Smooth muscle cell (in vitro differentiated cells): Measurements from ENCODE around the gene DRGX. TPM values are rescaled to one million over a fixed set of nuclear protein-coding genes. Genes with fewer than 3 reads are reported as not detected.

Experiments used
- DNase-seq: peaks from one replicate; lab custom pipeline; 2025; ENCODE audit not compliant: unreplicated experiment; lab: John Stamatoyannopoulos, UW
- H2AFZ ChIP-seq: fragments of 200-600 bp; sonication (generic); 2 replicates; pipeline ENCODE4 v1.6.0; 2016; ENCODE audit warnings: antibody characterized with exemption, low read depth, mild to moderate bottlenecking
- H3F3A ChIP-seq: fragments of 200-600 bp; sonication (generic); 2 replicates; pipeline ENCODE4 v1.6.0; 2017; ENCODE audit warnings: antibody characterized with exemption, low read depth
- H3K27ac ChIP-seq: fragments of 200-600 bp; sonication (generic); 2 replicates; pipeline ENCODE4 v1.5.1; 2016; ENCODE audit warnings: low read depth, mild to moderate bottlenecking
- H3K27me3 ChIP-seq: fragments of 200-600 bp; sonication (generic); 2 replicates; pipeline ENCODE4 v1.6.1; 2016; ENCODE audit warnings: low read depth, mild to moderate bottlenecking
- H3K36me3 ChIP-seq: fragments of 200-600 bp; sonication (generic); 2 replicates; pipeline ENCODE4 v1.5.1; 2016; ENCODE audit warnings: low read depth
- H3K4me1 ChIP-seq: fragments of 200-600 bp; sonication (generic); 2 replicates; pipeline ENCODE4 v1.5.1; 2016; ENCODE audit warnings: low read depth
- H3K4me2 ChIP-seq: fragments of 200-600 bp; sonication (generic); 2 replicates; pipeline ENCODE4 v1.6.0; 2016; ENCODE audit warnings: mild to moderate bottlenecking
- H3K4me3 ChIP-seq: fragments of 200-600 bp; sonication (generic); 2 replicates; pipeline ENCODE4 v1.5.1; 2016; ENCODE audit warnings: mild to moderate bottlenecking
- H3K79me2 ChIP-seq: fragments of 200-600 bp; sonication (generic); 2 replicates; pipeline ENCODE4 v1.6.0; 2016; ENCODE audit warnings: low read depth, mild to moderate bottlenecking
- H3K9ac ChIP-seq: fragments of 200-600 bp; sonication (generic); 2 replicates; pipeline ENCODE4 v1.6.0; 2016; ENCODE audit warnings: low read depth
- H3K9me3 ChIP-seq: fragments of 200-600 bp; sonication (generic); replicated peaks from 2 replicates; pipeline ENCODE4 v1.5.1; 2016; ENCODE audit warnings: low read depth
- H4K20me1 ChIP-seq: fragments of 200-600 bp; sonication (generic); 2 replicates; pipeline ENCODE4 v1.6.0; 2016; ENCODE audit warnings: low read depth
- WGBS: methylation state at CpG from one replicate; pipeline ENCODE4 v1.1.7; 2016; ENCODE audit warnings: low lambda C conversion rate; 5-methylcytosine and 5-hydroxymethylcytosine counted together
- polyA plus RNA-seq: library from polyadenylated mRNA; unstranded; fragments of >200 nt; fragmentation: Nextera tagmentation; extraction: Ambion mirVana; gene quantifications from 2 replicates; pipeline ENCODE4 v1.2.1, GENCODE V29; 2016
- total RNA-seq: library from RNA; depleted of rRNA; stranded (reverse); fragments of >200 nt; gene quantifications from 2 replicates; pipeline ENCODE4 v1.2.3, GENCODE V29; 2014
- TF ChIP-seq, protein P1 (sequence below): fragments of 200-600 bp; sonication (generic); IDR thresholded peaks from 2 replicates; pipeline ENCODE4 v1.5.1; 2017; ENCODE audit warnings: borderline replicate concordance, mild to moderate bottlenecking, antibody characterized with exemption; ENCODE audit not compliant: insufficient read depth, poor library complexity, severe bottlenecking

Gene DRGX
- total and polyA plus RNA-seq, 2 experiments from 2014 or later, result not detected

DNA sequence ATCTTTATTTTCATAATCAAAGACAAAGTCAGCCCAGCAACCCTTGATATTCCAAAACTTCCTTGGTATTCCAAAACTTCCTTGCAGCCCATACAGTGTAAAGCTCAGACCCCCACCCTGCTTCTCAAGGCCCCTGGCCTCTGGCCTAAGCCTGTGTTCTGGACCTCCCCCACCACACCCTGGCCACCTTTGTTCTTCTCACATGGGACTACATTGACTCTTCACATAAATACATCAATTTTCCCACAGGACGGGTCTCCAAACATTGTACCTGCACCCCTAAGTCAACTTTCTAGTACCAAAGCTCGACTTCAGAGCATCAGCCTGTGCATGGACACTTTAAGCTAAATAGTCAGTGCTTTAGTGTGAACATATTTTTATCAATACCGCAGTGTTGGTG is 40.7 kb downstream of the DRGX start:
- Histone ChIP-seq H3K4me2 (no peak overlapping the region), H3K4me1 (no peaks in the 10 kb centered on the region), H3K4me3 (no peak overlapping the region), H2AFZ (no peak overlapping the region), H3K27me3 (no peaks in the 10 kb centered on the region), H3K27ac (no peak overlapping the region), H3K36me3 (no peaks in the 10 kb centered on the region), H3K79me2 (no peaks in the 10 kb centered on the region), H3F3A (no peaks in the 10 kb centered on the region), H3K9me3 (no peaks in the 10 kb centered on the region), H3K9ac (no peak overlapping the region), H4K20me1 (no peaks in the 10 kb centered on the region)
- no peak for DNase-seq
- TF ChIP-seq, protein P1, sequence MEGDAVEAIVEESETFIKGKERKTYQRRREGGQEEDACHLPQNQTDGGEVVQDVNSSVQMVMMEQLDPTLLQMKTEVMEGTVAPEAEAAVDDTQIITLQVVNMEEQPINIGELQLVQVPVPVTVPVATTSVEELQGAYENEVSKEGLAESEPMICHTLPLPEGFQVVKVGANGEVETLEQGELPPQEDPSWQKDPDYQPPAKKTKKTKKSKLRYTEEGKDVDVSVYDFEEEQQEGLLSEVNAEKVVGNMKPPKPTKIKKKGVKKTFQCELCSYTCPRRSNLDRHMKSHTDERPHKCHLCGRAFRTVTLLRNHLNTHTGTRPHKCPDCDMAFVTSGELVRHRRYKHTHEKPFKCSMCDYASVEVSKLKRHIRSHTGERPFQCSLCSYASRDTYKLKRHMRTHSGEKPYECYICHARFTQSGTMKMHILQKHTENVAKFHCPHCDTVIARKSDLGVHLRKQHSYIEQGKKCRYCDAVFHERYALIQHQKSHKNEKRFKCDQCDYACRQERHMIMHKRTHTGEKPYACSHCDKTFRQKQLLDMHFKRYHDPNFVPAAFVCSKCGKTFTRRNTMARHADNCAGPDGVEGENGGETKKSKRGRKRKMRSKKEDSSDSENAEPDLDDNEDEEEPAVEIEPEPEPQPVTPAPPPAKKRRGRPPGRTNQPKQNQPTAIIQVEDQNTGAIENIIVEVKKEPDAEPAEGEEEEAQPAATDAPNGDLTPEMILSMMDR, result no peak
- 79% methylated on average over 3 of the region's 3 CpGs for WGBS

DNA sequence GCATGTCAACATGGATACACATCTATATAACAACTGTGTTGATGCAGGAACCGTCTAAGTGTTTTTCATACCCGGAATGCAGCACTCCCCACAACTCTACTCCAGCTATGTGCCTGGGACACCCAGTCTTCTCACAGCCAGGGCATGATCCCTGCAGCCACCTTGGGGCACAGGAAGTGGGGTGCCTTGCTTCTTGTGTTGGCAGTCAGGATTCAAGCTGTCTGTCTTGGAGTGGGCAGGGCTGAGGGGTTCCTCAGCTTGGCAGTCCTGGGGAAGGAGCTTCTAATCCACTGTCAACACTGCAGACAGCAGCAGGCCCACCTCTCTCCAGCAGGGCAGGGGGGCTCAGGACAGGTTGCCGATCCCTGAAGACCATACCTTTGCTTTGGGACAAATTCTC is 41.3 kb downstream of the DRGX start:
- no peaks in the 10 kb centered on the region for H3K27me3 ChIP-seq
- no peaks in the 10 kb centered on the region for H3K4me1 ChIP-seq
- no peak overlapping the region for H2AFZ ChIP-seq
- H3K4me2 ChIP-seq, result no peak overlapping the region
- WGBS, result 91% methylated on average over 3 of the region's 3 CpGs
- no peak overlapping the region for H3K4me3 ChIP-seq
- no peaks in the 10 kb centered on the region for H3K9me3 ChIP-seq
- H3K36me3 ChIP-seq, result no peaks in the 10 kb centered on the region
- no peak overlapping the region for H3K9ac ChIP-seq
- DNase-seq, result no peak
- H3F3A ChIP-seq, result no peaks in the 10 kb centered on the region
- H3K27ac ChIP-seq, result no peak overlapping the region
- TF ChIP-seq, protein P1, result no peak
- H3K79me2 ChIP-seq, result no peaks in the 10 kb centered on the region
- no peaks in the 10 kb centered on the region for H4K20me1 ChIP-seq

- Histone ChIP-seq H4K20me1 (no peaks in the 10 kb centered on the region), H3K4me2 (no peak overlapping the region), H3K9ac (no peak overlapping the region), H3K27ac (no peak overlapping the region), H3K27me3 (no peaks in the 10 kb centered on the region), H3K9me3 (no peaks in the 10 kb centered on the region), H3K79me2 (no peaks in the 10 kb centered on the region), H3K36me3 (no peaks in the 10 kb centered on the region), H3K4me3 (no peak overlapping the region), H3K4me1 (no peaks in the 10 kb centered on the region), H2AFZ (no peak overlapping the region), H3F3A (no peaks in the 10 kb centered on the region)
- 94% methylated on average over 8 of the region's 8 CpGs for WGBS
- TF ChIP-seq, protein P1, result no peak
- DNase-seq, result no peak
Observed at GRCh38 chr10:49353895-49354566, 41.9 kb downstream of the DRGX start.
